GM12872 (cell line): ENCODE data around the gene ACSL5.

Experiments
- CTCF ChIP-seq: IDR thresholded peaks from 3 replicates; pipeline ENCODE4 v1.5.1; 2011; ENCODE audit warnings: low read depth, mild to moderate bottlenecking, low read length, moderate library complexity; ENCODE audit not compliant: insufficient read depth

The ACSL5 gene

GRCh38 chr10:112374724-112375541 is 1.0 kb downstream of the ACSL5 start:
- TF ChIP-seq CTCF = no peak

- TF ChIP-seq CTCF = no peak
Observed at GRCh38 chr10:112375721-112376395, 1.9 kb downstream of the ACSL5 start.

- no peak for TF ChIP-seq CTCF
Observed at GRCh38 chr10:112376396-112376790, 2.5 kb downstream of the ACSL5 start.

- TF ChIP-seq CTCF = no peak
Observed at GRCh38 chr10:112379635-112380296, 5.8 kb downstream of the ACSL5 start.

GRCh38 chr10:112382515-112383235 is 8.8 kb downstream of the ACSL5 start:
- no peak for TF ChIP-seq CTCF

- TF ChIP-seq CTCF = no peak
Observed at GRCh38 chr10:112383325-112383724, 9.4 kb downstream of the ACSL5 start.

- TF ChIP-seq CTCF = no peak
Observed at GRCh38 chr10:112384141-112384540, 10.2 kb downstream of the ACSL5 start.
